GM12878 (cell line): ENCODE results near the gene CLEC1A. TPM values are rescaled to one million over a fixed set of nuclear protein-coding genes. Genes with fewer than 3 reads are reported as not detected.

Experiments used
- BACH1 ChIP-seq: fragments of 450-650 bp; IDR thresholded peaks from 2 replicates; pipeline ENCODE4 v1.6.1; 2017; ENCODE audit warnings: mild to moderate bottlenecking, borderline replicate concordance
- BCL3 ChIP-seq: IDR thresholded peaks from 2 replicates; pipeline ENCODE4 v1.6.1; 2011; ENCODE audit warnings: borderline replicate concordance, low read depth, mild to moderate bottlenecking, moderate library complexity, low read length; ENCODE audit not compliant: insufficient read depth, poor library complexity, severe bottlenecking
- CEBPB ChIP-seq, 2 experiments: fragments of 150-350 bp in 1 of 2; IDR thresholded peaks; 2 replicates each; pipeline ENCODE4 v1.6.1; 2012 to 2014; ENCODE audit warnings: low read depth in 2 of 2, low read length in 2 of 2, borderline replicate concordance in 1 of 2, inconsistent platforms in 1 of 2
- CREB1 ChIP-seq: IDR thresholded peaks from 2 replicates; pipeline ENCODE4 v1.6.1; 2012; ENCODE audit warnings: low read depth, mild to moderate bottlenecking, inconsistent platforms
- HDAC2 ChIP-seq: fragments of 200-600 bp; sonication (generic); IDR thresholded peaks from 2 replicates; pipeline ENCODE4 v1.6.1; 2017
- HDAC6 ChIP-seq: fragments of 200-600 bp; sonication (generic); IDR thresholded peaks from one replicate; pipeline ENCODE4 v1.8.0; 2017; ENCODE audit warnings: antibody characterized with exemption; ENCODE audit not compliant: unreplicated experiment
- HDGF ChIP-seq: fragments of 450-650 bp; IDR thresholded peaks from 2 replicates; pipeline ENCODE4 v1.6.1; 2016; ENCODE audit warnings: antibody characterized with exemption
- JUND ChIP-seq: IDR thresholded peaks from 2 replicates; pipeline ENCODE4 v1.6.1; 2012; ENCODE audit warnings: low read depth, mild to moderate bottlenecking, low read length, improper control_type of control experiment, moderate library complexity
- KDM1A ChIP-seq: fragments of 200-600 bp; sonication (generic); IDR thresholded peaks from 2 replicates; pipeline ENCODE4 v1.6.1; 2016; ENCODE audit warnings: borderline replicate concordance
- LARP7 ChIP-seq: fragments of 450-650 bp; IDR thresholded peaks from 2 replicates; pipeline ENCODE4 v1.6.1; 2017; ENCODE audit warnings: mild to moderate bottlenecking
- MTA3 ChIP-seq: IDR thresholded peaks from 2 replicates; pipeline ENCODE4 v1.6.1; 2012; ENCODE audit warnings: low read length, inconsistent platforms, borderline replicate concordance
- NBN ChIP-seq: fragments of 450-650 bp; IDR thresholded peaks from 2 replicates; pipeline ENCODE4 v1.6.1; 2016
- NFYB ChIP-seq: IDR thresholded peaks from 2 replicates; pipeline ENCODE4 v1.6.1; 2011; ENCODE audit warnings: low read depth, mild to moderate bottlenecking, low read length, improper control_type of control experiment, moderate library complexity; ENCODE audit not compliant: insufficient read depth
- RUNX3 ChIP-seq: IDR thresholded peaks from 2 replicates; pipeline ENCODE4 v1.6.1; 2012; ENCODE audit warnings: low read length, inconsistent platforms
- SPI1 ChIP-seq: IDR thresholded peaks from 2 replicates; pipeline ENCODE4 v1.6.1; 2011; ENCODE audit warnings: low read depth, mild to moderate bottlenecking, low read length, moderate library complexity, borderline replicate concordance; ENCODE audit not compliant: insufficient read depth
- SREBF1 ChIP-seq: IDR thresholded peaks from 2 replicates; pipeline ENCODE4 v1.6.1; 2012; ENCODE audit warnings: mild to moderate bottlenecking, low read length
- SRF ChIP-seq, 2 experiments: IDR thresholded peaks; 2 replicates each; pipeline ENCODE4 v1.6.1; 2011; ENCODE audit warnings: low read depth in 2 of 2, low read length in 2 of 2, mild to moderate bottlenecking in 1 of 2, moderate library complexity in 1 of 2
- ZBTB33 ChIP-seq: fragments of 450-650 bp; IDR thresholded peaks from 2 replicates; pipeline ENCODE4 v1.6.1; 2017; ENCODE audit warnings: mild to moderate bottlenecking
- ZNF24 ChIP-seq: fragments of 450-650 bp; IDR thresholded peaks from 2 replicates; pipeline ENCODE4 v1.6.1; 2017; ENCODE audit warnings: antibody characterized with exemption, mild to moderate bottlenecking
- ZNF384 ChIP-seq: IDR thresholded peaks from 2 replicates; pipeline ENCODE4 v1.6.1; 2012; ENCODE audit warnings: low read depth, mild to moderate bottlenecking, low read length, improper control_type of control experiment, borderline replicate concordance
- ZNF622 ChIP-seq: fragments of 450-650 bp; IDR thresholded peaks from 2 replicates; pipeline ENCODE4 v1.6.1; 2017; ENCODE audit warnings: mild to moderate bottlenecking, inconsistent platforms
- polyA plus RNA-seq, 11 experiments: library from polyadenylated mRNA; depleted of rRNA in 4 of 11; unstranded in 6 of 11; stranded (reverse) in 5 of 11; fragments of >200 nt; fragmentation: Nextera tagmentation in 4 of 11; fragmentation: Illumina TruSeq in 1 of 11; extraction: Ambion mirVana in 4 of 11; extraction: Trizol in 1 of 11; gene quantifications; 1 replicate in 1 of 11; 2 replicates in 10 of 11; pipeline versions ENCODE4 v1.2.1 to v1.2.3, GENCODE V29; 2011 to 2016; ENCODE audit warnings: inconsistent platforms in 2 of 11, missing spikeins in 2 of 11, low read depth in 1 of 11
- total RNA-seq, 4 experiments: library from RNA; depleted of rRNA in 3 of 4; stranded (reverse); fragments of >200 nt in 3 of 4; fragmentation: Illumina TruSeq in 1 of 4; extraction: Trizol in 1 of 4; gene quantifications; 2 replicates each; pipeline versions ENCODE4 v1.2.1 to v1.2.3, GENCODE V29; 2013 to 2021
- TF ChIP-seq, protein P1 (sequence below): fragments of 450-650 bp; IDR thresholded peaks from 2 replicates; pipeline ENCODE4 v1.6.1; 2018; ENCODE audit warnings: mild to moderate bottlenecking, low read depth, moderate library complexity; ENCODE audit not compliant: partially characterized antibody
- TF ChIP-seq, protein P2 (sequence below): fragments of 450-650 bp; IDR thresholded peaks from 2 replicates; pipeline ENCODE4 v1.6.1; 2017; ENCODE audit warnings: mild to moderate bottlenecking, low read depth, inconsistent platforms; ENCODE audit not compliant: poor library complexity, severe bottlenecking

Gene CLEC1A
- total and polyA plus RNA-seq, 10 of the 15 experiments (the other 5 are each of a cell fraction or from before 2014, with no cell fraction given), result not detected

DNA sequence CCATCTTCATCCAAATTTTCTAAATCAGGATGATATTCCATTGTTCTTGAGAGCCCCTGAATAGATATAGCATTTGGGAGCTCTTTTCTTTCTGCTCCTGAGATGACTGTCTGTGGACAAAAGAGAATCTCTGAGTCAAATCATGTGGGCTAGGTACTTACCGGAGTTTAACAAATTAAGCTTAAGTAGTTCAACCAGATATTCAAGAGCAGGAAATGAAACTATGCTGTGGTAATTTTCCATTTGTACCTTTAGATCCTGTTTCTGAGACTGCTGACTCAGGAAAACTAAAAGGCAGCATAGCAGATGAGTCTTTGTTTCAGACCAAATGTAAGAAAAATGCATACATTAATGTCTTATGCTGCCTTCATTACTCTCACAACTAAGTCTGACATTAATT is 31.3 kb upstream of the CLEC1A start, which contains the start of gene CLEC7A (continued):
- TF ChIP-seq LARP7, result no peak
- no peak for TF ChIP-seq CREB1
- no peak for TF ChIP-seq ZNF622
- TF ChIP-seq NFYB, result no peak
- TF ChIP-seq HDAC2, result no peak
- no peak for TF ChIP-seq SREBF1
- TF ChIP-seq BACH1, result 0 out of 2 replicates have a peak, but pooled peaks have one; percentile 43
- TF ChIP-seq ZBTB33, result no peak
- TF ChIP-seq NBN, result no peak
- no peak for TF ChIP-seq ZNF384
- TF ChIP-seq, protein P1, sequence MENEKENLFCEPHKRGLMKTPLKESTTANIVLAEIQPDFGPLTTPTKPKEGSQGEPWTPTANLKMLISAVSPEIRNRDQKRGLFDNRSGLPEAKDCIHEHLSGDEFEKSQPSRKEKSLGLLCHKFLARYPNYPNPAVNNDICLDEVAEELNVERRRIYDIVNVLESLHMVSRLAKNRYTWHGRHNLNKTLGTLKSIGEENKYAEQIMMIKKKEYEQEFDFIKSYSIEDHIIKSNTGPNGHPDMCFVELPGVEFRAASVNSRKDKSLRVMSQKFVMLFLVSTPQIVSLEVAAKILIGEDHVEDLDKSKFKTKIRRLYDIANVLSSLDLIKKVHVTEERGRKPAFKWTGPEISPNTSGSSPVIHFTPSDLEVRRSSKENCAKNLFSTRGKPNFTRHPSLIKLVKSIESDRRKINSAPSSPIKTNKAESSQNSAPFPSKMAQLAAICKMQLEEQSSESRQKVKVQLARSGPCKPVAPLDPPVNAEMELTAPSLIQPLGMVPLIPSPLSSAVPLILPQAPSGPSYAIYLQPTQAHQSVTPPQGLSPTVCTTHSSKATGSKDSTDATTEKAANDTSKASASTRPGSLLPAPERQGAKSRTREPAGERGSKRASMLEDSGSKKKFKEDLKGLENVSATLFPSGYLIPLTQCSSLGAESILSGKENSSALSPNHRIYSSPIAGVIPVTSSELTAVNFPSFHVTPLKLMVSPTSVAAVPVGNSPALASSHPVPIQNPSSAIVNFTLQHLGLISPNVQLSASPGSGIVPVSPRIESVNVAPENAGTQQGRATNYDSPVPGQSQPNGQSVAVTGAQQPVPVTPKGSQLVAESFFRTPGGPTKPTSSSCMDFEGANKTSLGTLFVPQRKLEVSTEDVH, result no peak
- TF ChIP-seq HDAC6, result no peak
- 0 out of 2 replicates have a peak, but pooled peaks have one; percentile 33 for TF ChIP-seq ZNF24
- TF ChIP-seq SRF (IDR thresholded peaks at IDR 0.05; ENCODE audit: low read depth in 2 of 2, low read length in 2 of 2), result no peak
- peak; percentile 80 for TF ChIP-seq SPI1
- no peak for TF ChIP-seq HDGF
- TF ChIP-seq MTA3, result peak; percentile 89; the same call in 1 of the 2 replicates
- TF ChIP-seq, protein P2, sequence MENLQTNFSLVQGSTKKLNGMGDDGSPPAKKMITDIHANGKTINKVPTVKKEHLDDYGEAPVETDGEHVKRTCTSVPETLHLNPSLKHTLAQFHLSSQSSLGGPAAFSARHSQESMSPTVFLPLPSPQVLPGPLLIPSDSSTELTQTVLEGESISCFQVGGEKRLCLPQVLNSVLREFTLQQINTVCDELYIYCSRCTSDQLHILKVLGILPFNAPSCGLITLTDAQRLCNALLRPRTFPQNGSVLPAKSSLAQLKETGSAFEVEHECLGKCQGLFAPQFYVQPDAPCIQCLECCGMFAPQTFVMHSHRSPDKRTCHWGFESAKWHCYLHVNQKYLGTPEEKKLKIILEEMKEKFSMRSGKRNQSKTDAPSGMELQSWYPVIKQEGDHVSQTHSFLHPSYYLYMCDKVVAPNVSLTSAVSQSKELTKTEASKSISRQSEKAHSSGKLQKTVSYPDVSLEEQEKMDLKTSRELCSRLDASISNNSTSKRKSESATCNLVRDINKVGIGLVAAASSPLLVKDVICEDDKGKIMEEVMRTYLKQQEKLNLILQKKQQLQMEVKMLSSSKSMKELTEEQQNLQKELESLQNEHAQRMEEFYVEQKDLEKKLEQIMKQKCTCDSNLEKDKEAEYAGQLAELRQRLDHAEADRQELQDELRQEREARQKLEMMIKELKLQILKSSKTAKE, result no peak
- TF ChIP-seq CEBPB (IDR thresholded peaks at IDR 0.05; ENCODE audit: borderline replicate concordance in 1 of 2, low read depth in 2 of 2, low read length in 2 of 2), result no peak
- no peak for TF ChIP-seq JUND
- TF ChIP-seq KDM1A, result no peak
- TF ChIP-seq BCL3, result peak; percentile 47
- TF ChIP-seq RUNX3, result peak; percentile 96
